Activated naive CD4-positive, alpha-beta T cell (primary cell): Measurements from ENCODE around the gene SSR2.

Experiments
- DNase-seq, 4 experiments: peaks; one replicate each; lab custom pipeline; 2025; lab: John Stamatoyannopoulos, UW

Gene SSR2

DNA sequence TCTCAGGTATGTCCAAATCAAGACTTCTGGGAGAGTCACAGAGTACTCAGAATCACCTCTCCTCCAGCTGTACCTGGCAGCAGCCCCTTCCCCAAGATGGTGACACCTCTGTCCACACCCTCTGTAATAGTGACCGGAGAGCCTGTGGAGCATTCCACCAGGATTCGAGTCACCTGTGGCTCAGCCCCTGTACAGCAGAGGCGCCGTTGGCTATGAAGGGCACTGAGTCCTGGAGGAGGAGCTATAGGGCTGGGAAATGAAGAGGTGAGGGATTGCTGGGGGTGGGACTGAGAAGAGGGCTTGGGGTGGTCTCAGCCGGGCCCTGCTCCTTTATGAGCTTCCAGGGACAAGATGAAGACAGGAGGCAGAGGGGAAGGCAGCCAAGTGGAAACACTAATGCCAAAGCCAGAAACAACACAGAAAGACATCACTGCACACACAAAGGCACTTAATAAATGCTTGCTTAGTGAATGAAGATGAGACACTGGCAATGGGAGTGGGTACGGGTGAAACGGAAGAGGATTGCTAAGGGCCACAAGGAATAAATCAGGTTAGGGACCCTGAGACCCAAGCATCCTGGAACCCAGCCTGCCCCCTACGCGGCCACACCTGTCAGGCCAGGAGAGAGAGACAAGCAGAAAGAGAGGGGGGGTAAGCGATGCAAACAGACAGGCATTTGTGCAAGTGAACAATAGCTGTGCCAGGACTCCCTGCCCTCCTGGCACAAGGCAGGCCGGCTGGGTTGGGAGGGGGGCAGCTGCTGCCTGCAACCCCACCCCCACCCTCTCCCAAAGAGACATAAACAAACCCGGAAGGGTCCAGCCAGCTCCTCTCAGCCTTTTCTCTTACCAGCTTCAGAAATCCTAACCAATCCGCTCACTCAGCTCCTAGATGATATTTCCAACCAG, 46.3 kb downstream of the SSR2 start:
- DNase-seq = no peak

DNA sequence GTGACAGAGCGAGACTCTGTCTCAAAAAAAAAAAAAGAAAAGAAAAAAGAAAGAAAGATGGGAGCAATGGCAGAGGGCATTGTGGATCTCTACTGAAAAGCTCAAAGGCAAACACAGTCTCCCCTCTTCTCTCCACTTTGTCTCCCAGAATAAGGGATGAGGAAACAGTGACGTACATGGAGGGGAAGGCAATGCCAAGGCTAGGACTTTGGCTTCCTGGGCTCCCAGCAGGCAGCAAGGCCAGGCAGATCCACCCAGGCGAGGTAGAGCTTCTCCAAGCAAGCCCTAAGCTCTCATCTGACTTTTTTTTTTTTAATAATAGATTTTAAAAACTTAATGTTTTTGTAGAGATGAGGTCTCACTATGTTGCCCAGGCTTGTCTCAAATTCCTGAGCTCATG, 47.0 kb downstream of the SSR2 start:
- no peak for DNase-seq

DNA sequence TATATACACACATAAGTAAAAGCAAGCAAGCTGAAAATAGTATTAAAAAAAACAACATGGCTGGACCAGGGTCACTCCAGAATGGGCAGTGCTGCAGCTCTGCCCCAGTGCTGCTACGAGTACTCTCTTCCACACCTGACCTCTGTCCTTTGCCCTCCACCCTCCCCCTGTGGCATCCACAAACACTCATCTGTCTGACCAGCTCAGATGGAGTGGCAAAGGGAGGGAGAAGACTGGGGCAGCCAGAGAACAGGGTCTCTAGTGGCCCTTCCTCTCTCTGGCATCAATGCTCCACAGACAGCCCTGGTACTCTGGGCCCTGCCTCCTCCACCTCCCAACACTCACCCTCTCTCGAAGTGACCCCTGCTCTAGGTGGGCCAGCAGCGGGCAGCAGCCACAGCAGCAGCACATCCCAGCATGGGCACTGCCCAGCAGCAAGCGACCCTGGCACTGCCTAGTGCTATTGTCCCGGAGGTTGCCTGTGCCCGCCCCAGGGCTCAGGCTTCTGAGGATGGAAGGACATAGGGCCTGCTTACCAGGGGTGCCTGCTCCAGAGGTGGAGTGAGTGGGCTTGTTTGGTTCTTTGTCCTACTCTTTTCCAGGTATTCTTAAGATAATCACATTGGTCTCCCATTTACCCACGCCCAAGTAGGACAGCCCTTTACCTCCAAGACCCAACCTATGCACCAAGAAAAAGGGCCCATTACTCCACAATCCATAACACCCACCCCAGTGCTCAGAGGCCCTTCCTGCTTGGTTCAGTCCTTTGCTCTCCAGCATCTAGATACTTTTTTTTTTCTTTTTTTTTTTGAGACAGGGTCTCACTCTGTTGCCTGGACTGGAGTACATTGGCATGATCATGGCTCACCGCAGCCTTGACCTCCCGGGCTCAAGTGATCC, 48.6 kb downstream of the SSR2 start:
- DNase-seq = no peak

DNA sequence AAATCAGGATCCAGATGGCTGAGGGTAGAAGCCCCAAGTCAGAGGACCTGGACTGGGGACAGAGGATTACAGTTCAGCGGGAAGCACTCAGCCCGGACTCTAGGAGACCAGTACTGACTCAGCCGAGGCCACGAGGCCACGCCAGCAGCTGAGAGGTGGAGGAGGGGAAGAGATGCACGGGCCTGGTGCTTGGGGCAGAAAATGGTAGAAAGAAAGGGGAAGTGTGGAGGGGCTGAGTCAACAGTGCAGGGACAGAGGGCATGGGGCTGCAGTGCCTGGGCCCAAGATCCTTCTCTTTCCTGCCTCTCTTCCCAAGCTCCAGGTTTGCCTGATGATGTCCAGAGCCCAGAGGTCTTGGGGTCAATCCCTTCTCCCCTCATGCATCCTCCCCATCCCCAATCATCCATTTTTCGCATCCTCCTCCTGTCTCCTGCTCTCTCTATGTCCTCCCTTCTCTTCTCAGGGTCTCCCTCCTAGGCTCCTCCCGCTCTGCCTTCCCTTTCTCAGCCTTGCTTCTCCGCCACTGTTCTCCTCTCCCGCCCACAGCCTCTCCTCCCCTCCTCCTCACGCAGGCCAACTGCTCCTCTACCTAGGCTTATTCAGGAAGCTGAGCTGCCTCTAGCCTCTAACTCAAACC, 50.1 kb downstream of the SSR2 start:
- DNase-seq = peak in 1 of 4 experiments; percentile 13

DNA sequence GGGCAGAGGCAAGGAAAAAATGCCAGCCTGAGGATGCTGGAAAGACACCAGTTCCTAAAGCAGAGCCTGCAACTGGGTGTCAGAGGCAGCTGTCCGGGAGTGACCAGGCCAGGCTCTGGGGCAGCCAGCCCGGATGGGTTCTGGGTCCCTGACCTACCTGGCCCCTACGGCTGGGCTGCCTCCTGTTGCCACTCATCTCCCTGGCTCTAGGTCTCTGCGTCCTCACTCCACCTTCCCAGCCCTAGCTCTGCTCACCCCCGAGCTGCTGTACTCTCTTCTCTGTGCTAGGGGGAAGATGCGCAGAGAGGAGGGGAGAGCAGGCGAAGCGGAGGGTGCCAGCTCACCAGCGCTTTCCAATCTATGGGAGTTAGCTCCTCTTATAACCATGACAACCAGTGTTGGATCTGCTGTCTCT, 51.4 kb downstream of the SSR2 start:
- DNase-seq = no peak

DNA sequence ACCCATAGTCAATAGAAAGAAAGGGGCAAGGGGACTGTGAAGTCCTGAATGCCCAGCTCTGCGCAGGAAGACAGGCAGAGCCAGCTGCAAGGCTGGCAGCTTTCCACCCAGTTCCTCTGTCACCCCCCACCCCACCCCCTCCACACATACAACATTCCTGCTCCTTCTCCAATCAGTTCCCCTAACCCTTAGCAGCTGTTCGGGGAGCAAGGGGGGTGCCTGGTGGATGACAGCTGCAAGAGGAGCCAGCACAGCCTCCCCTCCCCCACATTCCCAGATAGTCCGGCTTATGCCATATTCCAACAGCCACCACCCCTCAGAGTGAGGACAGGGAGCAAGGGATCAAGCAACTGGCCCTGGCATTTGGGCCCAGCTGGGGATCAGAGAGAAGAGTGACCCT, 52.1 kb downstream of the SSR2 start:
- DNase-seq = no peak

DNA sequence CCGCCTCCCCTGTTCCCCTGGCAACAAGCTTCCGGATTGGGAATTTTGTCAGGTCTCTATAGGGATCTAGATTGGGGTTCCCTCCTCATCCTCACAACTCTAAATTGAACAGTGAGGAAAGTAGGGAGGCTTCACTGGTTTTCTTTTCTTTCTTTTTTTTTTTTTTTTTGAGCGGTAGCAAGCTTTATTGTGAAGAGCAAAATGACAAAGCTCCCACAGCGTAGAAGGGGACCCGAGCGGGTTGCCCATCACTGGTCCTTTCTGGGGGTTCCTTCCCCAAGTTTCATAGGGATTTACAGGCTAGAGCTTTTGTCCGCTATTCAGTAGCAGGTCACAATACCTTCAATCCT, 52.7 kb downstream of the SSR2 start:
- DNase-seq = no peak

DNA sequence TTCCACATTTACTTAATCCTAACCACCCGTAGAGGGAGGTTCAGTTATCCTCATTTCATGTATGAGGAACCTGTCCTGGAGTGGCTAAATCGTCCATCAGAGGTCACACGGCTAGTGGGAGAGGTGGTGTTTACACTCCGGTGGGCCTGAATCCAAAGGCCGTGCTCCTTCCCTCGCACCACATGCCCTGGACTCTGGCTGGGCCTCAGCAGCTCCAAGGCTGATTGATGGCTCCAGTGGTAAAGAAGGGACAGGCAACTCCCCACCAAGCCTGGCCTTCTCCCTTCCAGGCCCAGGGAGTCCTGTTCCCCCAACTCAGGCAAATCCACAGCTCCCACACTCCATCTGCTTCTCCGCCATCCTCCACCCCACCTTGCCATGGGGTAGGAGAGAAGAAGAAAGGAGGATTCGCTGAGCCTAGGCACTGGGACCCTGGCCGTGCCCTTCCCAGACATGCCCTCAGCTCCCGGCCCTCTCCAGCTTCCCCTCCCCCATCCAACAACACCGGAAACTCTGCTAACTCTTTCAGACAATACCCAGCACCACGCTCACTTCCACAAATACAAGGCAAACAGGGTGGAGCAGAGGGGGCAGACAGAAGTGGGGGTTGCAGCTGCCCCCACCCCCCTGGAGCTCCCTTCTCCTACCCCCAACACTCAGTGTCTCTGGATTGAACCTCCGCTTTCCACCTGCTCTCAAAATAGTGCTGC, 53.3 kb downstream of the SSR2 start:
- DNase-seq = no peak

DNA sequence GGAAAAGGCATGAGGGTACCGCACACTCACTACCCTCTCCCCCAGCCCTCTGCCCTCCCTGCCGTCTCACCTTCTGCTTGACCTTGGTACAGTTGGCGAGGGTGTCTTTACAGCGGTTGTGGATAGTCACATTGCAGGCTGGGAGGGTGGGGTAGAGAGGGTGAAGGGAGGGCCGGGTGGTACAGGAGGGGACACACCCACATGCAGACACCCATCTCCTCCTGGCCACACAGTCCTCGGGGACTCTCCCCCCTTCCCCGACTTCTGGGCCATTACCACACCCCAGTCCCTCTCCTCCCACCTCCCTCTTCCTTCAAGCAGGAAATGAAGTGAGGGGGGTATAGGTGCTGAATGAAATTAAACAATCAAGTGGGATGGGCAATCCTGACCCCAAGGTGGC, 54.0 kb downstream of the SSR2 start:
- no peak for DNase-seq

DNA sequence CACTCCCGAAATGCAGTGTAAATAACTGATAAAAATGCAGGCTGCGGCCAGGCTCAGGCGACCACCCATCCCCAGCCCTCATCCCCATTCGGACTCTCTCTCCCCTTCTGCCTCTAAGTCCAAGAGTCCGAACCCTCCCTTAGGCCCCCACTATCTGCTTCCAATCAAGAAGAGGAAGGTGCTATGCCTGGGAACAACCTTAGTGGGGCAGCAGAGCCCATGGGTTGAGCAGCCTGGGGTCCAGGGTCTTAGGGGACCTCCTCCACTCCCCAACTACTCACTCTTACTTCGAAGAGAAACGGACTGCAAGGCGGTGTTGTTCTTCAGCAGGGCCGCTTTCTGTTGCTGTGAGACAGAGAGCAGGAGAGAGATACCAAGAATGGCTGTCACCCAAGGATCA, 54.6 kb downstream of the SSR2 start:
- no peak for DNase-seq

DNA sequence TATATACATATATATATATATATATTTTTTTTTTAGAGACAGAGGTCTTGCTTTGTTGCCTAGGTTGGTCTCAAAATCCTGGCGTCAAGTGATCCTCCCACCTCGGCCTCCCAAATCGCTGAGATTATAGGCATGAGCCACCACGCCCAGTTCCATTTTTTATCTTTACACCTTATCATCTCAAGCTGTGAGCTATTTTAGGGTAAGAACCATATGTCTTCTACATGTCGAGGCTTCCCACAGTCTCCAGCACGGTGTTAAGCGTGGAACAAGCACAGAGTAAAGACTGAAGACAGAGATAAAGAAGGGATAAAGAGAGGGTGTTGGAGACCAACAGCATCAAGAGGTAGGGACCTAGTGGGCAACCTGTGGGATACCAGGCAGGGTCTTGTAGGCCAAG, 56.6 kb downstream of the SSR2 start:
- no peak for DNase-seq

DNA sequence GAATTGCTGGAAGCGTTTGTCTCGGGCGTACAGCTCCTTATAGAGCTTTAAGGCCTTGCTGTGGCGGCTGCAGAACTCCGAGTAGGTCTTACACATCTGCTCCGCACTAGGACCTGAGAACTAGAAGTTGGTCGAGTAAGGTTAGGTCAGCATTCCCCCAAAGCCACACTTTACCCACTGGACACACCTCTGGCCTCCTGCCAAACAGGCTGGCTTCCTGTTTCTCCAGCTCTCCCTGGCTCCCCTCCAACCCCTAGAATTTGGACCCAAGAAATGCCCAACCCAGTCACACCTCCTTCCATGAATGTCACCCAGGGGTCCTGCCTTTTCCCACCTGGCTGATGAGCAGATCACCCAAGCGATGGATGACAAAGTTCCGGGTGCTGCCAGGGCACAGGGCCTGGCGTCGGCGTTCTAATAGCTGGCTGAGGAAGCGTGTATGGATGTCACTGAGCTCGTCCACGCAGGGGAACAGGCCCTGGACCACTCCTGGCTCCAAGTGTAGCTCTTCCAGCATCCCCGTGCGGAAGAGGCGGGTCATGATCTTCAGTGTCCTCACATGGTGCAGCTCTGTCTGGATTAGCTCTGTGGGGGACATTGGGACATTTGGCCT, 58.0 kb downstream of the SSR2 start:
- DNase-seq = no peak

DNA sequence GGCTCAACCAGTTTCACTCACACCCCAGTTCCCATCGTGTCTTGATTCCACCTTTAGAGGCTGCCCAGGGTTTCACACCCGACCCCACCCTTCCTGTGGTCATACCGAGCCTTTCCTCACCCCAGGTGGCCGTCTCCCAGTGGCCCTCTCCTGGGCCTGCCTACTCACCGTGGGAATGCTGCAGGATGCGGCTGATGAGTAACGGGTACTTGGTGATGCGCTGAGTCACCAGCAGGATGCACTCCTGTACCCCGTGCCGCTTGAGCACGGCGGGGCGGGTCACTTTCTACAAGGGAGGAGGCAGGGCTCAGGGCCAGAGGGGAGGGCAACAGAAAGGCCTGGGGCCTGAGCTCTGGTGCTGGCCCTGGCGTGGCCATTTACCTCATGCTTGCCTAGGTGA, 58.8 kb downstream of the SSR2 start:
- no peak for DNase-seq

DNA sequence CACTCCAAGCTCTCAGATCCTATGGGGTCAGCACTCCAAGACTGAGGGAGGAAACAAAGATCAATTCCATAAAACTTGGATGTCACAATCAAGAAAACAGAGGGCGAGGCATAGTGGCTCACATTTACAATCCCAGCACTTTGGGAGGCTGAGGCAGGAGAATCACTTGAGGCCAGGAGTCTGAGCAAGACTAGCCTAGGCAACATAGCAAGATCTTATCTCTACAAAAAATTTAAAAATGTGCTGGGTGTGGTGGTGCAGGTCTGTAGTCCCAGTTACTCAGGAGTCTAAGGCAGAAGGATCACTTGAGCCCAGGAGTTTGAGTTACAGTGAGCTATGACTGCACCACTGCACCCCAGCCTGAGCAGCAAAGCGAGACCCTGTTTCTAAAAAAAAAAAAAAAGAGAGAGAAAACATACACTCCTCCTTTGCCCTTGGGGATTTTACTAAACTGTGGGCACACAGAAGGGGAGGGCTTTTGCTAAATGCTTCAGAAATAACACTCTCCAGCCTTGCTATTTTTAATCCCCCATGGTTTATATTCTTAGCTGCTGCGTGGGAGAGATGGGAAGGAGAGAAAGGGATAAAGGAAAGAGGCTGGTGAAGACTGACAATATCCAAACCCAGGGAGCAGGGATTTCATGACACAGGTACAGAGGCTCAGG, 60.5 kb downstream of the SSR2 start:
- DNase-seq = no peak
